Measurements from ENCODE around the gene TMEM267.

The TMEM267 gene

GRCh38 chr5:43483298-43484105, at the start of gene TMEM267:
Gene TMEM267, minus strand, starts transcription at chr5:43483865. Its CDS starts 29,896 bp downstream, at chr5:43453969.
- TF ChIP-seq CTCF (IDR thresholded peaks at IDR 0.05), result no peak

GRCh38 chr5:43530648-43531047, 47.0 kb upstream of the TMEM267 start:
- TF ChIP-seq CTCF (IDR thresholded peaks at IDR 0.05), result no peak

- TF ChIP-seq CTCF (IDR thresholded peaks at IDR 0.05), result no peak
These were observed 40.0 kb upstream of the TMEM267 start for GRCh38 chr5:43523662-43524072.

- no peak for TF ChIP-seq CTCF (IDR thresholded peaks at IDR 0.05)
These were observed 37.0 kb upstream of the TMEM267 start for GRCh38 chr5:43520615-43521014.

GRCh38 chr5:43515678-43516048, 32.0 kb upstream of the TMEM267 start:
- no peak for TF ChIP-seq CTCF (IDR thresholded peaks at IDR 0.05)

- TF ChIP-seq CTCF (IDR thresholded peaks at IDR 0.05), result no peak
These were observed 31.4 kb upstream of the TMEM267 start, which contains the start of gene C5orf34 for GRCh38 chr5:43514816-43515677. Gene C5orf34, minus strand, starts transcription at chr5:43515148. Its CDS starts 5,809 bp downstream, at chr5:43509339.

- no peak for TF ChIP-seq CTCF (IDR thresholded peaks at IDR 0.05)
These were observed 30.8 kb upstream of the TMEM267 start for GRCh38 chr5:43514471-43514815.

Data from LNCAP (cell line).